ENCODE results near the gene SDK1. TPM values are rescaled to one million over a fixed set of nuclear protein-coding genes. Genes with fewer than 3 reads are reported as not detected.

The SDK1 gene
- total RNA-seq, 1 donor from 2014 or later: 5.4 TPM

DNA sequence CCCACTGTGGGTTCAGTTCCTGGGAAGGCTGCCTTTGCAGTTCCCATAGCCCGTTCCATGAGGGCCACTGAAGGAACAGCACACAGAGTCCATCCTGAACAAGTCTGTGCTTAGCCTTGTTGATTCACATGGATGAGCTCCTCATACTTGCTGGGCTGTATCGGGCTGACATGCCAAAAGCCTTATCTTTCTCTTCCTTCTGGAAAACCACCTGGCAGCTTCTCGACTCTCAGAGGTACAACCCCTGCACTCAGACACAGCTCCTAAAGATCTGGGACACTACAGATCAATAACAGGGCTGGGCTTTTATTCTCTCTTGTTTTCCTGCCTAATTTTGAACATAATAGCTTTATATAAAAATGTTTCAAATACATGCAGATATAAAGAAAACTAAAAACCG lies 667.2 kb downstream of the SDK1 start:
- Mint-ChIP-seq H3K27ac (ENCODE audit: unreplicated experiment) (no peak overlapping the region), H3K27me3 (ENCODE audit: unreplicated experiment) (no peaks in the 10 kb centered on the region), H3K4me3 (ENCODE audit: unreplicated experiment) (no peak overlapping the region), H3K36me3 (ENCODE audit: unreplicated experiment) (peaks cover 5% of the 10 kb centered on the region), H3K9me3 (ENCODE audit: unreplicated experiment) (no peaks in the 10 kb centered on the region), H3K4me1 (ENCODE audit: unreplicated experiment) (no peaks in the 10 kb centered on the region)
- DNase-seq (ENCODE audit: extremely low spot score, unreplicated experiment): no peak
- TF ChIP-seq CTCF (IDR thresholded peaks at IDR 0.05): no peak

- no peak for DNase-seq (ENCODE audit: extremely low spot score, unreplicated experiment)
- H3K36me3 Mint-ChIP-seq (ENCODE audit: unreplicated experiment): peaks cover 3% of the 10 kb centered on the region
- TF ChIP-seq CTCF (IDR thresholded peaks at IDR 0.05): no peak
- H3K27me3 Mint-ChIP-seq (ENCODE audit: unreplicated experiment): no peaks in the 10 kb centered on the region
- H3K4me3 Mint-ChIP-seq (ENCODE audit: unreplicated experiment): no peak overlapping the region
- no peaks in the 10 kb centered on the region for H3K9me3 Mint-ChIP-seq (ENCODE audit: unreplicated experiment)
- H3K27ac Mint-ChIP-seq (ENCODE audit: unreplicated experiment): no peak overlapping the region
- H3K4me1 Mint-ChIP-seq (ENCODE audit: unreplicated experiment): no peaks in the 10 kb centered on the region
Measured at GRCh38 chr7:3969286-3969685, 668.2 kb downstream of the SDK1 start.

DNA sequence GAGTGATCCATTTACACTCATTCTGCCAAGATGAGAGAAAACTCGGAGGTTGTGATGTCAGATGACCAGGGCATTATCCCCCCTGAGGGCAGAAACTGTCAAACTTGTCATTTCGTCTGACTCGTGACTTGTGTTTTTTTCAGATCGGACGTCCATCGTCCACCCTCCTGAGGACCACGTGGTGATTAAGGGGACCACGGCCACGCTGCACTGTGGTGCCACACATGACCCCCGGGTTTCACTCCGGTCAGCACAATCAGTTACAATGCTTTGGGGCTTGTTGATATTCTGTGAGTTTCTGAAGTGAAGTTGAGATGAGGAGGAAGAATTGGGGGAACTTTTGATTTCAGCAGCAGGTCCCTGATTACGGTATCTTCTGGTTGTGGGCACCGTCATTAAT lies 670.3 kb downstream of the SDK1 start:
- no peaks in the 10 kb centered on the region for H3K9me3 Mint-ChIP-seq (ENCODE audit: unreplicated experiment)
- DNase-seq (ENCODE audit: extremely low spot score, unreplicated experiment): no peak
- H3K27me3 Mint-ChIP-seq (ENCODE audit: unreplicated experiment): no peaks in the 10 kb centered on the region
- H3K27ac Mint-ChIP-seq (ENCODE audit: unreplicated experiment): no peak overlapping the region
- TF ChIP-seq CTCF (IDR thresholded peaks at IDR 0.05): no peak
- no peaks in the 10 kb centered on the region for H3K4me1 Mint-ChIP-seq (ENCODE audit: unreplicated experiment)
- no peak overlapping the region for H3K4me3 Mint-ChIP-seq (ENCODE audit: unreplicated experiment)
- H3K36me3 Mint-ChIP-seq (ENCODE audit: unreplicated experiment): no peaks in the 10 kb centered on the region

DNA sequence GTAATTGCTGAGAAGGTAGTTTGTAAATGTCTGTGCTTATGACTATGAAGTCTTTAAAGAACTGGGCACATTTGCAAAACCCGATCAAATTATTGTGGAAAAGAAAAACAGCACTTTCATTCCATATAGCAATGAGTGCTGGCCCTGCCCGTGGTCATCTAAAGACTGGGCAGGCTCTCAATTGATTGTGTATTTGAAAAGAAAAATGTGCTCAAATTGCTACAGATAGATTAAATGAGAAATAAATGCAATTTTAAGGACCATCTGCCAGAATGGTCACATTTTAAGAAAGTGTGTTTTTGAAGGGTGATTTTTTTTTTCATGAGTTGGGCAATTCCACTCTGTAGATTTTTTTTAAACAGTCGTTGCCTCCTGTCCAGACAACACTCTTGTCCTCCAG lies 672.2 kb downstream of the SDK1 start:
- Mint-ChIP-seq H3K9me3 (ENCODE audit: unreplicated experiment) (no peaks in the 10 kb centered on the region), H3K36me3 (ENCODE audit: unreplicated experiment) (no peaks in the 10 kb centered on the region), H3K4me3 (ENCODE audit: unreplicated experiment) (no peak overlapping the region), H3K4me1 (ENCODE audit: unreplicated experiment) (no peaks in the 10 kb centered on the region), H3K27ac (ENCODE audit: unreplicated experiment) (no peak overlapping the region), H3K27me3 (ENCODE audit: unreplicated experiment) (no peaks in the 10 kb centered on the region)
- DNase-seq (ENCODE audit: extremely low spot score, unreplicated experiment): no peak
- no peak for TF ChIP-seq CTCF (IDR thresholded peaks at IDR 0.05)

DNA sequence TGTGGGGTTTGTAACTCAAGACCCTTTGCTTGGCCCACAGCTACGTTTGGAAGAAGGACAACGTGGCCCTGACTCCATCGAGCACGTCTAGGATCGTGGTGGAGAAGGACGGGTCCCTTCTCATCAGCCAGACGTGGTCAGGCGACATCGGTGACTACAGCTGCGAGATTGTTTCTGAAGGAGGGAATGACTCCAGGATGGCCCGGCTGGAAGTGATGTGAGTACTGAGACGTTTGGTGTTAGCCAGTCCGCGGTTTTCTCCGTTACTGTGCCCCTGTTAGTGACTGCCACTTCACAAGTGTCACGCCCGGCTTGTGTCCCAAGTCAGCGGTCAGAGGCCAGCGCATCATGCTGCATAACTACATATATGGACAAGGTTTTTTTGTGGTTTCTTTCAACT lies 673.3 kb downstream of the SDK1 start:
- H3K36me3 Mint-ChIP-seq (ENCODE audit: unreplicated experiment): no peaks in the 10 kb centered on the region
- TF ChIP-seq CTCF (IDR thresholded peaks at IDR 0.05): no peak
- no peak overlapping the region for H3K27ac Mint-ChIP-seq (ENCODE audit: unreplicated experiment)
- H3K9me3 Mint-ChIP-seq (ENCODE audit: unreplicated experiment): no peaks in the 10 kb centered on the region
- no peak for DNase-seq (ENCODE audit: extremely low spot score, unreplicated experiment)
- H3K27me3 Mint-ChIP-seq (ENCODE audit: unreplicated experiment): no peaks in the 10 kb centered on the region
- H3K4me1 Mint-ChIP-seq (ENCODE audit: unreplicated experiment): no peaks in the 10 kb centered on the region
- no peak overlapping the region for H3K4me3 Mint-ChIP-seq (ENCODE audit: unreplicated experiment)

Measured in osteocyte (in vitro differentiated cells).